ENCODE measurements around the gene UNC13B. TPM values are rescaled to one million over a fixed set of nuclear protein-coding genes. Genes with fewer than 3 reads are reported as not detected.

The UNC13B gene
- total and polyA plus RNA-seq, 2 of the 8 experiments (the other 6 are each of a cell fraction or from before 2014, with no cell fraction given): 23.1 to 51.7 TPM

- no peak for TF ChIP-seq CHD7 (IDR thresholded peaks at IDR 0.05; ENCODE audit: insufficient replicate concordance, low read length)
- TF ChIP-seq ZNF274 (IDR thresholded peaks at IDR 0.05; ENCODE audit: borderline replicate concordance, extremely low read depth, low read length): no peak
- TF ChIP-seq BCL11A (IDR thresholded peaks at IDR 0.05; ENCODE audit: low read depth in 2 of 2, low read length in 2 of 2): no peak
- no peak for TF ChIP-seq BACH1 (IDR thresholded peaks at IDR 0.05; ENCODE audit: low read length)
These were observed 254.3 kb downstream of the UNC13B start (continued) for GRCh38 chr9:35416098-35416427.
